NCI-H2107 (cell line): ENCODE measurements around the gene ZCCHC14.
A peak's percentile ranks its signal among the peaks of the same experiment; 100 is the strongest.

ENCODE experiments used
- DNase-seq: peaks from one replicate; lab custom pipeline; 2025; lab: John Stamatoyannopoulos, UW

Gene ZCCHC14

DNA sequence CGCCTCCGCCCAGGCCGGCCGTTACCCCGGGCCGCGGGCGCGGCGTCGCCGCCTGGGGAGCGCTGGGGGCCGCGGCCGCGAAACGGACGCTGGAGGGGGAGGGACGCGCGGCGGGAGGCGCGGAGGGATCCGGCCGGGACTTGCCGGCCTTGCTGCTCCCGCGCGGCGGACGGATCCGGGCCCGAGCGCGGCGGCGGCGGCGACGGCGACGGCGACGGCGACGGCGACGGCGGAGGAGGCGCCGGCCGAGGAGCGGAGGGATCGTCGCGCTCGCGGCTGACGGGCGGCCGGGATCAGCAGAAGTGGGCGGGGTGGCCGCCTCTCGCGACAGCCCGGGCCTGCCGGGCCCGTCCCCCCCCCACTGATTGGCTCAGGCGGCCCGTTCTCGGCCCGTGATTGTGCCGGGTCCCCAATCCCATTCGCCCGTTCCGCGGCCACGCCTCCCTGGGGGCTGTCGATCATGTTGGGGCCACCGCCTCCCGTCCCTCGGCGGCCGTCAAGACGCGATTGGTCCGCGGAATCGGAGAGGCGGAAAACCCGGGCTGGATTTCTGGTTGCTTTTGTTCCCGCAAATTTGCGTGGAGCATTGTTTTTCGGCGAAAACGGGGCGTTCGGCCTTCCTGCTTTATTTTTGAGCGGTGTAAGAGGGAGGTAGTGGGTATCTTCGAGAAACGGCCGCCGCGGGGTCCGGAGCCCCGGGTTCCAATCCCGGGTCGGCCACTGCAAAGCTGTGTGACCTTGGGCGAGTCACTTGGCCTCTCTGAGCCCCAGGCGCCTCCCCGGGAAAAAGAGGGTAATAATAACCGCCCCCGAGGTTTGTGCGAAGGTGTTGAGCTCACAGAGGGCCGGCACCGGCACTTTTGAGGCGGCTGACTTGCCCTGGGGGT, at the start of gene ZCCHC14:
Gene ZCCHC14 (minus strand): TSS at position 304 of the 887 bp plus-strand sequence. CDS start 786 bp downstream, outside the sequence.
- DNase-seq, result peak; percentile 97

DNA sequence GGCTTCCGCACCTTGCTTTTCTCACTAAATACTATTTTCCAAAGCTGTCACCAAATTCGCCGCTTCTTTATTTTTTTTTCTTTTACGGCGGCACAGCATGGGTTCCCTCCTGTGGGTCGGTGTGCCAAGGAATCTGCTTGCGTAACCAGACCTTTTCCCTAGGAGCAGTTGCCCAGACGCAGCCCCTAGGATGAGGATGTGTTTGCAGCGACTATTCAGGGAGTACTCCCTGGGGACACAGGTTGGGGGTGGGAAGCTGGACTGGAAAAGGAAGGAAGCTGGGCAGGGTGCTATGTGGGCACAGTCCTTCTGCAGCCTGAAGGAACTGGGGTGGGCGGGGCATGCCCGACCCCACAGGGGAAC, 49.0 kb upstream of the ZCCHC14 start:
- no peak for DNase-seq

DNA sequence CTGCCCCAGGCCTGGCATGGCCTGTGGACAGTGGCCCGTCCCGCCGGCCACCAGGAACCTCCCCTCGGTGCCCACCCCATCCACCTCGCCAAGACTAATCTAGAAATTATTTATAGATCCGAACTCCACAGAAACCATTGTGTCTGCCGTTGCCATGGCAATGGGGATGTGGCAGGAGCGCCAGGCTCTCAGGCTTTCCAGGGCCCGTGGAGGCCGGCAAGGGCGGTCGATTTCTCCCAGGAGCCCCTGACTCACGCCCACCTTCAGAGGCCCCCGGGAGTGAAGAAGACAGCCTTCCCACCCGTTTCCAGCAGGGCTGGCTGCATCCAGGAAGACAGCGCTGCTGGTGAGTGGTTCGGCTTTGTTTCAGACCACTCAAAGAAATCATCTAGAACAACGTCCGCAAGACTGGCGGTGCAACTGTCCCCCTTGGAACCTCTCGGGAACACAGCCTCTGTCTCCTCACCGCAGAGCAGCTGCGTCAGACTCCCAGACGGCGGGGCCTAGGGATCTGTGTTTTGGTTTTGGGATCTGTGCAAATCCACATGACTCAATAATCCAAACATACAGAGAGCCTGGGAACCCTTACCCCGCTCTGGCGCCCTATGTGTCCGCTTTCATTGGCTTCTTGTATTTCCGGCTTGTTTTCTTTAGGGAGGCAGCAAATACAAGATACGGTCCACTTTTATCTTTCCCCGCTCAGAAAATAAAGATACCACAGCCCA, 48.5 kb upstream of the ZCCHC14 start:
- peak; percentile 64 for DNase-seq

DNA sequence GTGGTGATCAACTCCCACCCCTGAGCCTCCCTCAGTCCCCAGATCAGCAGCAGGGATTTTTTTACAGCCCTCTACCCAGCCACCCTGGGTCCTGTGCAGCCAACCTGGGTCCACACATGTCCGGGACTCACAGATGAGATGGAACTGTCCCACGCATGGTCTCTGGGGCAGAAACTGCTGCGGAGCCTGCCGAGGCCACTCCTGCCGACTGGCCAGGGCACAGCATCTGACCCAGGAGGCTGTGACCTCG, 48.0 kb upstream of the ZCCHC14 start:
- no peak for DNase-seq

DNA sequence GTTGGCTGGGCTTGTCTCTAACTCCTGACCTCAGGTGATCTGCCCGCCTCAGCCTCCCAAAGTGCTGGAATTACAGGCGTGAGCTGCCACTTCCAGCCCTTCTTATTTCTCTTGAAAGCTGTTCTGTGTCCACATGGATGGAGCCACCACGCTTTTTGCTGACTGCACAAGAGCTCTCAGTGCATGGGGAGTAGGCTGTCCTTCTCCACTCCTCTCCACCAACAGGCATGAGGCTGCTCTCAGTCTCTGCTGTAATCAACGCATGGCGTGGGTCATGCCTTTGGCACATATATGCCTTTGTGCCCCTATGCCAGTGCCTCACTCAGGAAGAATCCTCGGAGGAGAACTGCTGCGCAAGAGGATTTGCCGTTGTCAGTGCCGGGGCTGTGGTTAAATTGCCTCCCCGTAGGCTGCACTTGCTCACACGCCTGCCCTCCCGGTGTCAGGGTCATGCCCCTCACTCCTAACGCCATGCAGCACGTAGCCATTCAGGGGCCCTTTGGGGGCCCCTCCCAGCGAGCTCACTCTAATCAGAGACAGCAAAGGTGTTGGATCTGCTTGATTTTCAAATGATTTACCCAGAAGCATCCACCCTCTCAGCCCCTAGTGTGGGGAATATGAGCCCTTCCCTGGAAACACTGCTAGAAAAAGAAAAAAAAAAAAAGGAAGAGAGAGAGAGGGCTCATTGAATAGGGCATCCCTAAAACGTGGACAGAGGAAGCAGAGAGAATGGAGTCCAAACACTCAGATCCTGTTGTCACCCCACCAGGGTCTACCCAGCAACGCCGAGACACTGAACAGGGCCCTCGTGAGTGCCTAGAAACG, 47.5 kb upstream of the ZCCHC14 start:
- DNase-seq, result no peak

DNA sequence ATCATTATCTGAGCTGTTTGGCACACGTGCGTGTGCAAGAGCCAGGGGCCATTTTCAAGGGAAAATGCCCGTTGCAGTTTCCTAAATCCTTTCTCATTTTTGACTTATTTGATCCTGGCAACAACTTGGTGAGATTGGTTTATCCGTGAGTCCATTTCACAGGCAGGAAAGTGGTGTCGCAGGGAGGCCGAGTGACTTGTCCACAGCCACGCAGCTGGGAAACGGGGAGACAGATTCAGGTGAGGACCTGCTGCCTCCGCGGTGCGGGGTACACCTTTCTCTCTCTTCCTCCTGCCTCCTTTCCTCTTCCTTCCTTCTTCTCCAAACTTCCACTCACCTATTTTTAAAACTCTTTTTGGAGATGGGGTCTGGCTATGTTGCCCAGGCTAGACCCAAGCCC, 46.3 kb upstream of the ZCCHC14 start:
- no peak for DNase-seq

DNA sequence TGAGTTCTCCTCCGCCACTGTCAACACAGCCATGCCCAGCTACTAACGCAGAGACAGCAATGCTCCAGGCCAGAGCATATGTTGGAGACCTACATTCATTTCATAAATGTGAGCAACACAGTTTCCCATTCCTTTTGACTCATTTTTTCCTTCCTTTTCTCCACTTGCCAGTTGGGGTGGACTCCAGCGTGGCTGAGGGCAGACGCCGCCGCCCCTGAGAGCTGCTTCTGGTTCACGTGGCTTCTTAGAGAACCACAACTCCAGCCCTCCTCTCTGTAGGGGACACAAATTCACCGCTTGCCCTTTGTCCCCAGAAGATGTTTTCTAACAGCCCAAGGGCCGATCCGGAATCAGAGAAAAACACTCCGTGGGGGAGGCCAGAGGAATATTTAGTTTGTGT, 45.8 kb upstream of the ZCCHC14 start:
- DNase-seq, result no peak

DNA sequence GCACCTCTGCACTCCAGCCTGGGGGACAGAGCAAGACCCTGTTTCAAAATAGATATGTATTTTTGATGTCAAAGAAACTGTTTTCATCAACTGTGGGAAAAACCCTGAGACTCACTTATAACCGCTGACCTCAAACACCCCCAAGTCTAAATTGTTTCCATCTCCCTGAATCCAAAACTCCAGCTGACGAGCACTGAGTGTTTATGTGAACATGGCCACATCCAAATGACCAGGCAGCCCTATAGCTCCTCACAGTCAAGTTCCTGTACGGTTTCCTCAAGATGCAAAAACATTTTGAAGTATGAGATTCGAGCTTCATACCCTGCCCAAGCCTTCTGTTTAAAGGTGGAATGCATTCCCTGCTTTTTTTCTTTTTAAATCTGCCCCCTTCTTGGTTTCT, 45.3 kb upstream of the ZCCHC14 start:
- DNase-seq, result no peak

DNA sequence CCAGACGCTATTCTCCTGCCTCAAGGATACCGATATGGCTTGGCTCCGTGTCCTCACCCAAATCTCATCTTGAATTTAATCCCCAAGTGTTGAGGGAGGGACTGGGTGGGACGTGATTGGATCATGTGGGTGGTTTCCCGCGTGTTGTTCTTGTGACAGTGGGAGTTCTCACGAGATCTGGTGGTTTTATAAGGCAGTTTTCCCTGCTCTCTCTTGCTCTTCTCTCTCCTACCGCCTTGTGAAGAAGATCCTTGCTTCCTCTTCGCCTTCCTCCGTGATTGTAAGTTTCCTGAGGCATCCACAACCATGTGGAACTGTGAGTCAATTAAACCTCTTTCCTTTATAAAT, 43.9 kb upstream of the ZCCHC14 start:
- no peak for DNase-seq

DNA sequence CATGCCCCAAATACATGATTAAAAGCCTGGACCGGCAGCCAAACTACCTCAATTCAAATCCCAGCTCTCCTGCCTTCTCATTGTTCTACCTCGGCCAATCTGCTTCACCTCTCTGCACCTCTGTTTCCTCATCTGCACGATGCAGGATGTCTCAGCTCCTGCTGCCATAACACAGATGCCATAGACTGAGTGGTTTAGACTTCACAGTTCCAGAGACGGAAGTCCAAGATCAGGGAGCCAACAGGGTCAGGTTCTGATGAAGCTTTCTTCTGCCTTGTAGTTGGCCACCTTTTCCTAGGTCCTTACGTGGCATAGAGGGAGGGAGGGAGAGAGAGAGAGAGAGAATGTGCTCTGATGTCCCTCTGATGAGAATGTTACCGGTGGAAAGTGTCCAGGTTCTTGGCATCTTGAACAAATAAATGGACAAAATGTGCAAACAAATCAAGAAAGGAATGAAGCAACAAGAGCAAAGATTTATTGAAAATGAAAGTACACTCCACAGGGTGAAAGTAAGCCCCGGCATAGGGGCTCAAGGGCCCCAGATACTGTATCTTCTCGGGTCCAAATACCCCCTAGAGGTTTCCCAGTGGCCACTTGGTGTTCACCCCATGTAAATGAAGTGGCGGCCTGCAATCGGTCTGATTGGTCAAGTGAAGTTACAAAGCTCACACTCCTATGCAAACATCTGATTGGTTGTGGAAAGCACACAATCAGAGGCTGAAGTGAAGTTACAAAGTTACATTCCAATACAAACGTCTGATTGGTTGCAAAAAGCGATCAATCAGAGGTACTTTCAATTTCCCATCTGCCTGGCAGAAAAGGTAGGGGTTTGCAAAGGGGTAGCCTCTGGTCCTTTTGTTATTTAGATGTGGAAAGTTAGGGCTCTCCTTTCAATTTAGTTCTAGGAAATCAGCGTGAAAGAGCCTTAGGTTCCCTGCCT, 43.3 kb upstream of the ZCCHC14 start:
- no peak for DNase-seq

DNA sequence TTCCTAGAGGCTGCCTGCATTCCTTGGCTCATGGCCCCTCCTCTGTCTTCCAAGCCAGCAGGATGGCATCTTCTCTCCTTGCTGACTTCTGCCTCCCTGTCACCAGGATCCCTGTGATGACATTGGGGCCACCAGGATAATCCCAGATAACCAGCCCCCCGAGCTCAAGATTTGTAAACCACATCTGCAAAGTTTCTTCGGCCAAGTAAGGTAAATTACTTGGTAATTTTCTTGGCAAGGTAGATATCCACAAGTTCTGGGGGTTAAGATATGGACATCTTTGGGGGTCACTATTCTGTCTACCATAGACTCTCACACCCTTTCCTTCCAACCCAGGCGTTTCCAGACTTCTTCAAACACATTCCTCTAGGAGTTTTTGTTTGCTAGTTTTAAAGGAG, 42.6 kb upstream of the ZCCHC14 start:
- DNase-seq, result no peak

DNA sequence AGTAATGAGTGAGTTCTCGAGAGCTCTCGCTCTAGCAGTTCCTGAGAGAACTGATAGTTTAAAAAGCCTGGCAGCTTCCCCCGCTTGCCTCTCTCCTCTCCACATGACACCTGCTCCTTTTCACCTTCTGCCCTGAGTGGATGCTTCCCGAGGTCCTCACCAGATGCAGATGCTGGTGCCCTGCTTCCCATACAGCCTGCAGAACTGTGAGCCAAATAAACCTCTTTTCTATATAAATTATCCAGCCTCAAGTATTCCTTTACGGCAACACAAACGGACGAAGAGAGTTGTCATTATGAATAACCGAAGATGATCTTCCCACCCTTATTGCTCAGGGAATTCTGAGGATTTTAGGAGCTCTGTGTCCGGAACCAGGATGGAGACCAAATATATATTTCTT, 41.9 kb upstream of the ZCCHC14 start:
- no peak for DNase-seq

DNA sequence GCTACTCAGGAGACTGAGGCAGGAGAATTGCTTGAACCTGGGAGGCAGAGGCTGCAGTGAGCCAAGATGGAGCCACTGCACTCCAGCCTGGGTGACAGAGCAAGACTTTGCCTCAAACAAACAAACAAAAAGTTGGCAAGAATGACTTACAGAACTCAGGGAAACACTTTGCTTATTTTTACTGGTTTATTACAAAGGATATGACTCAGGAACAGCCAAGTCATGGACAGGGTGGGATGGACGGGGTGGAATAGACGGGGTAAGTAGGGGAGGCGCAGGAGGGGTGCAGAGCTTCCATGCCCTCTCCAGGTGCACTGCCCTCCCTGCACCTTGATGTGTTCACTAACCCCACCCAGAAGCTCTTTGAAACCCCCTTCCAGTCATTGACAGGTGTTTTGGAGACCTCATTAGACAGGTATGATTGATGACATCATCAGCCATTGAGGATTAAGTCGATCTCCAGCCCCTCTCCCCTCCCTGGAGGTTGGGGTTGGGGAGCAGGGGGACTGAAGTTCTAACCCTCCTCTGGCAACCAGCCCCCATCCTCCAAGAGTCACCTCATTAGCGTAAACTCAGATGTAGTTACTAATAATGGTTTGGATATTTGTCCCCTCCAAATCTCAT, 41.3 kb upstream of the ZCCHC14 start:
- DNase-seq, result no peak

DNA sequence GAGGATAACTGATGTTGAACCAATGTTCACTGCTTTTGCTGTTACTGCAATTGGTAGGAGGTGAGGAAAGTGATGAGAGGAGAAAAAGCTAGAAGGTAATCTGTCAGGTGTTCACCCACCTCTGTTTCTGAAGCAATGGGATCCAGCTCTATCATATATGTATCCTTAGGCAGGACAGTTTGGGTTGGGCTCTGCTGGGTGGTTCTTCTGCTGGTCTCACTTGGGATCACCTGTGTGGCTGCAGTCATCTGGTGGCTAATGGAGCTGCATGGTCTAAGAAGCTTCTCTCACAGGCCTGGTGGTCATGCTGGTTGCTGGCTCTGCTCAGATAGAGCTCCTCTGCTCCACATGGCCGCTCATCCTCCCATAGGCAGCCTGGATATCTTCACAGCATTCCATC, 40.2 kb upstream of the ZCCHC14 start:
- no peak for DNase-seq

DNA sequence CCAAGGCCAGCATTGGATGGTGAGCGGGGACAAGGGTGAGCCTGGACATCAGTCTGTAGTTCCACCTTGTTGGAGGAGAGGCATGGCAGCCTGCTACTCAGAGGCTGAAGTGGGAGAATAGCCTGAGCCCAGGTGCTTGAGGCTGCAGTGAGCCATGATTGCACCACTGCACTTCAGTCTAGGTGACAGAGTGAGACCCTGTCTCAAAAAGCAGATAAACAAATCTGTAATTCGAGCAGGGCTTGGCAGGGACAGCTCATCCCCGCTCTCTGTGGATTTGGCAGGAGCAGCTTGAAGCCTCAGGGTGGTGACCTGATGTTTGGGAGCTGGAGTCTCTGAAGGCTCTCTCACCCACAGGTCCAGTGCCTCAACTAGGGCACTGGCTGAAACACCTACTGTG, 38.6 kb upstream of the ZCCHC14 start:
- DNase-seq, result peak; percentile 36

DNA sequence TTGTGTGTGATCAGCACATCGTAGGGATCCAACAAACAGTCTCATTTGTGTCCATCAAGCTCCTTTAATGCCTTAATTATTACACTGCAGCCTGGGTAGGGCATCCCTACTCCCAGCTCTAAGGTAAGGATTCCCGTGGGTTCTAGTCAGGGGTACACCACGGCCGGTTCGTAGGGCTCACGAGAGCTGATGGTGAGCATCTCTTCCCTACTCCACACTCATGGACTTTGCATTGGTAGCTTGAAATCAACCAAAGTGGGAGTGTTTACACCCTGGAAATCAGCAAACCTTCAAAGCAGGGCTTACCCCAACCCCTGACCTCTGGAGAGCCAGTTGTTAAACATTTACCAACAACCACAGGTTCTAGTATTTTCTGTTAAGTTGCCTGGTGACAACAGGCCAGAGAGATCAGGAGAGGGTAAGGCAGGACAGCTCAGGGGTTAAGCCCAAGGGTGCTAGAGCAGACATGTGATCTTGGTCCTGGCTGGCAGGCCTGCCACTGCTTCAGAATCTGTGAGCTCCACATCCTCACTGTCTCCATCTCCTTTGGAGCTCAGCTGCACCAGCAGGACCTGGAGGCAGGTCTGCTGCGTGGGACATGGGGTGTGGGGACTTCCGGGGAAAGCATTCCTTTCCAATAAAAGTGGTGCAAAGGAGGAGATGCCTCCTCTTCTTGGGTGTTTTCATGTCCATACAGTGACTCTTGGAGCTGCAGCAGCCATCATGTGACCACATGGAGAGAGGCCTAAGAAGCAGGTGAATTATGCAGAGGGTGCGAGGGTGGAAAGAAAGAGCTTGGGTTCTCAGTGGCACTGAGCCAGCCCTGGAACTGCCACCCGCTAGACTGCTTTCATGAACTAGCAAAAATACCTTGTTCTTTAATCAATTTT, 36.1 kb upstream of the ZCCHC14 start:
- DNase-seq, result no peak

DNA sequence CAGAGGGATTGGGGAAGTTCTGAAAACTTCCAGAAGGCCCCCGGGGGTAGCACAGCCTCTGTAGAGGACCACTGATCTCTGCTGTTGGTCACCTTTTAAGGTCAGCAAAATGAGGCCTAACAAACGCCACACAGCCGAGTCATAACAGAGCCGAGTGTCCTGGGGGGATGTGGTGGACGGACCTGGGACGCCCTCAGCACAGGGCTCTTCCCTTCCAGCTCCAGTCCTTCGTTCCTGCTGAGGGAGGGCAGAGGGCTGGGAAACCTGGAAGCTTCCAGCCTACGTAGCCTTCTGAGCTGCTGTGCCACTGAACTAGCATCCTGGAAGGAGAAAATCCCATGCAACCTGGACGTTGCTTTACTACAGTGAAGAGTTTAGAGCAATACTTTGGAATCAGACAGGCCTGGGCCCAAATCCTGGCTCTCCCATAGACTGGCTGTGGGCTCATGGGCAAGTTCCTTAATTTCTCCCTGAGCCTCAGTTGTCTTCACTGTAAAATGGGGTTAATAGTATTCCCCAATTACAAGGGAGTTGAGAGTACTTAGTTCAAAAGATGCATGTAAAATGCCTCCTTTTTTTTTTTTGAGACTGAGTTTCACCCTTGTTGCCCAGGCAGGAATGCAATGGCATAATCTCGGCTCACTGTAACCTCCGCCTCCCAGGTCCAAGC, 34.4 kb upstream of the ZCCHC14 start:
- DNase-seq, result no peak

DNA sequence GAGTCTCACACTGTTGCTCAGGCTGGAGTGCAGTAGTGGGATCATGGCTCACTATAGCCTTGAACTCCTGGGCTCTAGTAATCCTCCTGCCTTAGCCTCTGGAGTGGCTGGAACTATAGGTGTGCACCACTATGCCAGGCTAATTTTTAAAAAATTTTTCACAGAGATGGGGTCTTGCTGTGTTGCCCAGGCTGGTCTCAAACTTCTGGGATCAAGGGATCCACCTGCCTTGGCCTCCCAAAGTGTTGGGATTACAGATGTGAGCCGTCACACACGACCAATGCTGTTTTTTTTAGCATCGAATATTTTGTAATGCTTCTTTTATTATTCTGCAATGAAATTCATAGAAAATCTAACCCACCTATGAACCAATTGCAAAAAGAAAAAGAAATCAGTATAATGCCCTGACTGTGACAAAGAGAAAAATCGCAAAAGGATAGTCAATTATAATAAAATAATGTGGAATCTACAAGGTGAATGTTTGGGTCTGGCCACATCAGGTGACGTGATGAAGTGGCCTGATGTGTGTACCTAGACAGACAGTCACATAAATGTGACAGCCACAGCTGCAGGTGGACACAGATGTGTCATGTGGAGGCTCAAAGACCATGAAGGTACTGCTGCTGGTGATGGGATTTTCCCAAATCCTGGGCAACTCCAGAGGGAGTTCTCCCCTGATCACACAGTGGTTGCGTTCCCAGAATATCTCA, 33.6 kb upstream of the ZCCHC14 start:
- no peak for DNase-seq

DNA sequence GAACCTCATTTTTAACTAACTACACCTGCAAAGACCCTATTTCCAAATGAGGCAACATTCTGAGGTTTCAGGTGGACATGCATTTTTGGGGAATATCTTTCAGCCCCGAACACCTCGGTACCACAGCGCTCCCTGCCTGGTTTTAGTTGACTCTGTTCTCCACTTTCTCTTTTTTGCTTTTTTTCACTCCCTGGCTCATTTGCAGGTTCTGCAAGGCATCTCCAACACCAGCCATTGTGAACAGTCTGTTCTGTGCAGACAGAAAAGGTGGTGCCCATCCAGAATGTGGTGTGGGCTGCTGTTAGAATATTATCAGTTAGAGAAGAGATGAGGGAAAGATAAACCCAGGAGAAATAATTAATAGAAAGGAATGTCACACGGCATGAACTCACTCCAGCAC, 32.5 kb upstream of the ZCCHC14 start:
- no peak for DNase-seq
